ENCODE results near the gene UQCR10.

Gene UQCR10

DNA sequence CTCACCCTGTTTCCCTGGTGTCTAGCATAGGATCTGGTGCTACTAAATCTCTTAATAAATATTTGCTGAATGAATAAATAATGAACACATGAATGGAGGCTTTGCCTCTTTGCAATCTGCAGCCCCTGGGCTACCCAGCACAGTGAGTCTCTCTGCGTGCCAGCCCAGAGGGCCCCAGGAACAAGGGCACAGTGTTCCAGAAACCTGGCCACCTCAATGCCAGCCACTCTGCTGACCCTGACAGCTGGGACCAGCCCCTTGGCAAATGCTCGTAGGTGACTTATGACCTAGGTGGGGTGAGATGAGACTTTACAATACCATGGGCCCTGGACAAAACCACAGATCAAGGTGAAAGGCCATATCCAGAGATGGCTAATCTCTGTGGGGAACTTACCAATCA lies 31.6 kb downstream of the UQCR10 start:
- no peak for DNase-seq (ENCODE audit: low read depth)

GRCh38 chr22:29799217-29799680 lies 32.1 kb downstream of the UQCR10 start:
- no peak for DNase-seq (ENCODE audit: low read depth)

GRCh38 chr22:29801153-29801552 lies 34.0 kb downstream of the UQCR10 start:
- DNase-seq (ENCODE audit: low read depth), result no peak

DNA sequence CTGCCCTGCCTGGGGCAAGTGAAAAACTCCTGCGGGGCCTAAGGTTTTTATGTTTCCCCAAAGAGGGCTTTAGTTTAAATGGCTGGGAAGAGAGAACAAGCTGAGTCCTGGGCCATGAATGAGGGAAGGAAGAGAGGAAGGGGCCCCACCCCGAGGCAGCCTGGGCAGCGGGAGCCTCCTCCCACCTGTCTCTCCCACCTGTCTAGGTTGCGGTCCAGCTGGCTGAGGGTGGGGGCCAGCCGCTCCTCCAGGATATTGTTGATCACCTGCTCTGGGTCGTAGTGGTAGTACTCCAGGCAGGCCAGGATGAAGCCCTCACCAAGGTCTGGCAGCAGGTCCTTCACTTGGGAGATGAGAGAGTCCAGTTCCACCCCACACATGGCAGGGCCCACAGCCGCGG lies 34.6 kb downstream of the UQCR10 start:
- no peak for DNase-seq (ENCODE audit: low read depth)

GRCh38 chr22:29803190-29803589 lies 36.0 kb downstream of the UQCR10 start:
- no peak for DNase-seq (ENCODE audit: low read depth)

DNA sequence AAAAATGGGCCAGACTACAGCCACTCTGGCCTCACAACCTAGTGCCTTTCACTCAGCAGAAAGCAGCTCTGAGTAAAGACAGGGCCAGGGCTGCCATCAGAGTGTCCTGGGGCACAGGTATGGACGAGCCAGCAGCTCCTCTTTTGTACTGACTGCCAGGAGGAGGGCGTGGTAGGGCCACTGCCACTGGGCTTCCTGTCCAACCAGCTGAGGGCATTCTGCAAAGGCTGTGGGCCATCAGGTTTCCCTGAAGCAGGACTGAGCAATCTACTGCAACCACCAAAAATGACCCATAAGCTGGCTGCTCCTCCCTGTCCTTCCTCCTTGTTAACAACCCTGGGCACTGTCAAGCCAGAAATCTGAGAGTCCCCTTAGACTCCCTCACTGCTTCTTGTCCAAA lies 37.8 kb downstream of the UQCR10 start:
- DNase-seq (ENCODE audit: low read depth), result no peak

- no peak for DNase-seq (ENCODE audit: low read depth)
These were observed 39.0 kb downstream of the UQCR10 start for GRCh38 chr22:29806196-29806595.

DNA sequence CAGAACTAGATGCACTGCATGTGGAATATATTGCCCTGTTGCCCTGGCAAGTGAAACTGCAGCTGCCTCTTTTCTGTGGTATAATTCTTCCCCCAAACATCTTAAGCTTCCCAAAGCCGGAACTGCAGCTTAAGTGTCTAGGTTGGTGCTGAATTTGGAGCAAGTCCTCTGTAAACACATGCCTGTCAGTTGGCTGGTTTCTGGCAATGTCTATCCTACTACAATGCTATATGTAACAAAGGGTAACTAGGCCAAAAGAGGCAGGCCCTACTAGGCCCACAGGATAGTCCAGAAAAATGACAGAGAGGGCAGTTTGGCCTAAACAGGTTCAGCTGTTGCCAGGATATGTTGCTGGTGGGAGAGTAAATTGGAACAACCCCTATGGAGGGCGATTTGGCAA lies 43.0 kb downstream of the UQCR10 start:
- no peak for DNase-seq (ENCODE audit: low read depth)

- no peak for DNase-seq (ENCODE audit: low read depth)
These were observed 44.2 kb downstream of the UQCR10 start for GRCh38 chr22:29811377-29811776.

DNA sequence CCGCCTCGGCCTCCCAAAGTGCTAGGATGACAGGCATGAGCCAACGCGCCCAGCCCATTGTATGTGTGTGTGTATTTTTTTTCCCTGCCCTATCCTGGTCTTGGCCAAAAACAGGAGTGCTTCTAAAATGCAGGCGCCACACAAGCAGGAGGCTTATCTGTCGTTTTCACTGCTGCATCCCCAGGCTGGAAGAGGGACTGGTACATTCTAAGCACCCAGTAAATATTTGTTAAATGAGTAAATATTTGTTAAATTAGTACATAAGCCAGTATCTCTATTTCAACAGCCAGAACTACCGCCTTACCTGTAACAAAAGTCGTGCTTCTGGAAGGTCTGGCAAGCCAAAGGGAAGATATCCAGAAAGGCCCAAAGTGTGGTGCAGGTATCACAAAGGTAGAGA lies 46.0 kb downstream of the UQCR10 start:
- no peak for DNase-seq (ENCODE audit: low read depth)

GRCh38 chr22:29813563-29813962 lies 46.4 kb downstream of the UQCR10 start:
- DNase-seq (ENCODE audit: low read depth), result no peak

GRCh38 chr22:29814003-29814402 lies 46.8 kb downstream of the UQCR10 start:
- no peak for DNase-seq (ENCODE audit: low read depth)

GRCh38 chr22:29815580-29815979 lies 48.4 kb downstream of the UQCR10 start:
- no peak for DNase-seq (ENCODE audit: low read depth)

DNA sequence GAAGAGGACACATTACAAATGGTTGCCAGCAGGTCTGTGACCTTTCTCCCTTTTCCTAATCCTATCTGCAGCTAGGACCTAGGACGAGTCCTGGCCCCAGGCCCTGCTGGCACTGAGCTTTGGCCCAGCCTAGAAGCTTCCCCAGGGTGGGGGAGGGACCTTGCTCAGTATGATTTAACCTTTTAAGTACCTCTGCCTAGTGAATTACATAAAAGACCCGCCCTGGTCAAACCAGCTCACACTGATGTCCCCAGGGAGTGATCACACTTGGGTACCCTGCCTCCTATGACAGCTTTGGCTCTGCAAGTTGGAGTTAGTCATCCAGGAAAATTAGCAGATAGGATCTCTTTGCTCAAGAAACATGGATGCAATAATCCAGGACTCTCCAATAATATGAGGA lies 49.0 kb downstream of the UQCR10 start:
- DNase-seq (ENCODE audit: low read depth), result no peak

GRCh38 chr22:29816539-29816938 lies 49.4 kb downstream of the UQCR10 start:
- no peak for DNase-seq (ENCODE audit: low read depth)

GRCh38 chr22:29816980-29817379 lies 49.8 kb downstream of the UQCR10 start:
- DNase-seq (ENCODE audit: low read depth), result no peak

DNA sequence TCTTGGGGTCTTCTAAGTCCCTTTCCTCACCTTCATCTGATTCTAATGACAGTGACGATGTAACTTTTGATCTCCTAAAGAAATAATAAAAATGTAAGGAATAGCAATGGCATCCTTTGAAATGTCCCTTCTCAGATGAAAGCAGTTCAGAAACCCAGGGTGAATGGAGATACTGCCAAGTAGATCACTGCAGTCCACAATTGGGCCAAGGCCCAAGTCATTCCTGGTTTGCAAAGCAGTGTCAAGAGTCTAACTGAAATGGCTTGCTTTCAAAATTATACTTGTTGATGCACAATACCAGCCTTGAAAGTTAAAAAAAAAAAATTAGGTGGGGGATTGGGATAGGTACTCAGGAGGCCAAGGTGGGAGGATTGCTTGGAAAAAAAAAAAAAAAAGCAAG lies 50.6 kb downstream of the UQCR10 start:
- DNase-seq (ENCODE audit: low read depth), result no peak

- DNase-seq (ENCODE audit: low read depth), result no peak
These were observed 52.3 kb downstream of the UQCR10 start for GRCh38 chr22:29819501-29819900.

Measured in T-helper 22 cell (primary cell).